Fibroblast of skin of left quadriceps (primary cell): ENCODE data around the gene DUSP15.
A peak's percentile ranks its signal among the peaks of the same experiment; 100 is the strongest.
"Not testable (repeated sequence)": the region's sequence is repeated elsewhere in the genome, so short reads cannot be mapped to it uniquely, and the experiment has no call there.

ENCODE experiments used
- DNase-seq, 2 experiments: peaks; one replicate each; pipeline ENCODE4 v3.0.0-alpha.2; 2013; ENCODE audit warnings: low read depth in 2 of 2

DUSP15 gene

GRCh38 chr20:31839782-31840487, 30.4 kb downstream of the DUSP15 start:
- no peak for DNase-seq

- DNase-seq: no peak
These were observed 31.6 kb downstream of the DUSP15 start for GRCh38 chr20:31838646-31839292.

GRCh38 chr20:31837896-31838397, 32.4 kb downstream of the DUSP15 start:
- DNase-seq: no peak

- no peak for DNase-seq
These were observed 33.3 kb downstream of the DUSP15 start for GRCh38 chr20:31836853-31837608.

GRCh38 chr20:31835977-31836852, 34.1 kb downstream of the DUSP15 start:
- peak; percentile 48 to 63 for DNase-seq

- DNase-seq: no peak
These were observed 34.8 kb downstream of the DUSP15 start for GRCh38 chr20:31835554-31835953.

- no peak for DNase-seq
These were observed 36.3 kb downstream of the DUSP15 start for GRCh38 chr20:31833931-31834521.

- DNase-seq: no peak
These were observed 37.0 kb downstream of the DUSP15 start for GRCh38 chr20:31833130-31833930.

GRCh38 chr20:31831771-31832306, 38.5 kb downstream of the DUSP15 start:
- no peak for DNase-seq

GRCh38 chr20:31831211-31831610, 39.1 kb downstream of the DUSP15 start:
- DNase-seq: no peak

- no peak for DNase-seq
These were observed 39.8 kb downstream of the DUSP15 start for GRCh38 chr20:31830406-31830981.

GRCh38 chr20:31829731-31830130, 40.6 kb downstream of the DUSP15 start:
- DNase-seq: no peak

- DNase-seq: not testable (repeated sequence)
These were observed 42.3 kb downstream of the DUSP15 start for GRCh38 chr20:31828016-31828415.

- no peak for DNase-seq
These were observed 43.3 kb downstream of the DUSP15 start for GRCh38 chr20:31827059-31827458.

GRCh38 chr20:31826074-31826473, 44.3 kb downstream of the DUSP15 start:
- no peak for DNase-seq

- DNase-seq: no peak
These were observed 45.6 kb downstream of the DUSP15 start for GRCh38 chr20:31824554-31825313.

GRCh38 chr20:31824125-31824485, 46.2 kb downstream of the DUSP15 start:
- no peak for DNase-seq

- DNase-seq: no peak
These were observed 46.8 kb downstream of the DUSP15 start for GRCh38 chr20:31823360-31824124.
